Hepatocyte (in vitro differentiated cells): ENCODE results near the gene PABPC3.

Experiments
- EZH2 ChIP-seq: fragments of 200-600 bp; sonication (generic); IDR thresholded peaks from 2 replicates; pipeline ENCODE4 v1.6.1; 2016; ENCODE audit warnings: antibody characterized with exemption, mild to moderate bottlenecking, borderline replicate concordance
- TF ChIP-seq, protein P1 (sequence below): fragments of 200-600 bp; sonication (generic); IDR thresholded peaks from 2 replicates; pipeline ENCODE4 v1.5.1; 2016; ENCODE audit warnings: antibody characterized with exemption, mild to moderate bottlenecking; ENCODE audit not compliant: poor library complexity

GRCh38 chr13:25118378-25118905, 22.5 kb downstream of the PABPC3 start:
- TF ChIP-seq, protein P1, sequence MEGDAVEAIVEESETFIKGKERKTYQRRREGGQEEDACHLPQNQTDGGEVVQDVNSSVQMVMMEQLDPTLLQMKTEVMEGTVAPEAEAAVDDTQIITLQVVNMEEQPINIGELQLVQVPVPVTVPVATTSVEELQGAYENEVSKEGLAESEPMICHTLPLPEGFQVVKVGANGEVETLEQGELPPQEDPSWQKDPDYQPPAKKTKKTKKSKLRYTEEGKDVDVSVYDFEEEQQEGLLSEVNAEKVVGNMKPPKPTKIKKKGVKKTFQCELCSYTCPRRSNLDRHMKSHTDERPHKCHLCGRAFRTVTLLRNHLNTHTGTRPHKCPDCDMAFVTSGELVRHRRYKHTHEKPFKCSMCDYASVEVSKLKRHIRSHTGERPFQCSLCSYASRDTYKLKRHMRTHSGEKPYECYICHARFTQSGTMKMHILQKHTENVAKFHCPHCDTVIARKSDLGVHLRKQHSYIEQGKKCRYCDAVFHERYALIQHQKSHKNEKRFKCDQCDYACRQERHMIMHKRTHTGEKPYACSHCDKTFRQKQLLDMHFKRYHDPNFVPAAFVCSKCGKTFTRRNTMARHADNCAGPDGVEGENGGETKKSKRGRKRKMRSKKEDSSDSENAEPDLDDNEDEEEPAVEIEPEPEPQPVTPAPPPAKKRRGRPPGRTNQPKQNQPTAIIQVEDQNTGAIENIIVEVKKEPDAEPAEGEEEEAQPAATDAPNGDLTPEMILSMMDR, result no peak
- no peak for TF ChIP-seq EZH2
